ENCODE measurements around the gene HEBP1.

Gene HEBP1

DNA sequence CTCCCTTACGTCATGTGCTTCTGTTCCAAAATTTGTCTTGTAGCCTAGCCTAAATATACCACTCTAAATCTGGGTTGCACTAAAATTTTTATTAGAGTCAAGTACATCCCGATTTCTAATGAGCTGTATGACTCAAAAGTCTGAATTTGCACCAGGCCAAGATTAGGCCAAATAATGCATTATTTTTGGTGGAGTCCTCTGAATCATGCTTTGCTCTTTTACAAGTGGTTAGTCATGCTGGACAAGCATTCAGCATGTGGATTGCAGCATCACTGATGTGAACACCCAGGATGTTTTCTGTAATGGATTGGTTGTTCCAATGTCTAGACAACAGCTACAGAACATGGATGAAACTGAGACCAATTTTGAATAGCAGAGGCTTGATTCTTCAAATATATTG is 23.7 kb downstream of the HEBP1 start:
- DNase-seq (ENCODE audit: extremely low spot score) = no peak
- POLR2A ChIA-PET = no interaction called here
- CTCF ChIA-PET = interaction anchor here (0.7 to 2.7 kb wide), 4 partner anchors 10 to 61 kb away, joined by 3 to 7 read pairs (median 3); no protein-coding TSS in a partner anchor
- TF ChIP-seq ARNT (IDR thresholded peaks at IDR 0.05) (no peak), CTBP1 (IDR thresholded peaks at IDR 0.05; ENCODE audit: borderline replicate concordance) (no peak), SUZ12 (IDR thresholded peaks at IDR 0.05) (no peak), ELF4 (IDR thresholded peaks at IDR 0.05) (no peak), TARDBP (IDR thresholded peaks at IDR 0.05) (no peak), FOXM1 (IDR thresholded peaks at IDR 0.05; ENCODE audit: borderline replicate concordance) (no peak), SP1 (IDR thresholded peaks at IDR 0.05) (no peak), LEF1 (IDR thresholded peaks at IDR 0.05; ENCODE audit: borderline replicate concordance) (no peak), FOXK2 (IDR thresholded peaks at IDR 0.05) (no peak), HDGF (IDR thresholded peaks at IDR 0.05; ENCODE audit: borderline replicate concordance) (no peak), L3MBTL2 (conservative IDR thresholded peaks at IDR 0.05) (no peak), ZNF384 (IDR thresholded peaks at IDR 0.05) (no peak), FOXA1 (IDR thresholded peaks at IDR 0.05) (no peak), PKNOX1 (IDR thresholded peaks at IDR 0.05) (no peak), NFRKB (IDR thresholded peaks at IDR 0.05) (no peak), BHLHE40 (IDR thresholded peaks at IDR 0.05; ENCODE audit: borderline replicate concordance) (no peak)

DNA sequence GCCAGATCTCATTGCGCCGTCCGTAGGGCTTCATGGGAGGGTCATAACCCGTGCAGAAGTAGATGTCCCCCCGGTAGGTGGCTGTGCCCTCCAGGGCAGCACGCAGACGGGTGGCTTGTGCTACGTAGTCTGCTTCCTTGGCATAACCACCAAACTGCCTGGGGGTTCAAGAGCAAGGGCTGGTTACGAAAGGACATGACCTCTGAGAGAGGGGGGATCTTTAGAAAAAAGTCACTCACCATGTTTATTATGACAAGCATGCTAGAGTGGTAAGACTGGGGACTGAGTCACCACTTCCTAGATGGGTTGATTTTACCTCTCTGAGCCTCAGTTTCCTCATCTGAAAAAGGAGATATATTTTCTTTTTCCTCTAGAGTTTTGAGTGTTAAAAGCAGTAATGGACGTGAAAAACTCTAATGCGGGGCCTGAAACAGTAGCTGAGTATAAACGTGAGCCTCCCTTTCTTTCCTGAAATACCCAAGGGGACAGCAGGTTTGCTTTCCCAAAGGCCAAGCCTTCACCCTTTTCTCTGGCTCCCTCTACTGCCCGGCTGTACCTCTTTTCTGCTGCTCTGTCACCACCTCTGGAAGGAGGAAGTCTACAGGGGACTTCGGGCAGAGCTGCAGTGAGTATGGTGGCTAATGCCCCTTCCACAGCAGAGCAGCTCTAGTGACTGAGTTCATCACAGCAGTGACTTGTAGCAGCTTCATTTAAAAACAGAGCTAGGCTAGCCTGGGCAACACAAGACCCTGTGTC is 24.6 kb downstream of the HEBP1 start:
- TF ChIP-seq FOXM1 (IDR thresholded peaks at IDR 0.05; ENCODE audit: borderline replicate concordance) (no peak), FOXA1 (IDR thresholded peaks at IDR 0.05) (no peak), FOXK2 (IDR thresholded peaks at IDR 0.05) (no peak), TARDBP (IDR thresholded peaks at IDR 0.05) (no peak), BHLHE40 (IDR thresholded peaks at IDR 0.05; ENCODE audit: borderline replicate concordance) (no peak), SP1 (IDR thresholded peaks at IDR 0.05) (no peak), PKNOX1 (IDR thresholded peaks at IDR 0.05) (no peak), L3MBTL2 (conservative IDR thresholded peaks at IDR 0.05) (no peak), SUZ12 (IDR thresholded peaks at IDR 0.05) (no peak), ELF4 (IDR thresholded peaks at IDR 0.05) (no peak), ARNT (IDR thresholded peaks at IDR 0.05) (no peak), CTBP1 (IDR thresholded peaks at IDR 0.05; ENCODE audit: borderline replicate concordance) (no peak)
- CTCF ChIA-PET = interaction anchor here (0.7 to 2.7 kb wide), 4 partner anchors 11 to 60 kb away, joined by 3 to 7 read pairs (median 4); no protein-coding TSS in a partner anchor
- DNase-seq (ENCODE audit: extremely low spot score) = no peak
- POLR2A ChIA-PET = no interaction called here

DNA sequence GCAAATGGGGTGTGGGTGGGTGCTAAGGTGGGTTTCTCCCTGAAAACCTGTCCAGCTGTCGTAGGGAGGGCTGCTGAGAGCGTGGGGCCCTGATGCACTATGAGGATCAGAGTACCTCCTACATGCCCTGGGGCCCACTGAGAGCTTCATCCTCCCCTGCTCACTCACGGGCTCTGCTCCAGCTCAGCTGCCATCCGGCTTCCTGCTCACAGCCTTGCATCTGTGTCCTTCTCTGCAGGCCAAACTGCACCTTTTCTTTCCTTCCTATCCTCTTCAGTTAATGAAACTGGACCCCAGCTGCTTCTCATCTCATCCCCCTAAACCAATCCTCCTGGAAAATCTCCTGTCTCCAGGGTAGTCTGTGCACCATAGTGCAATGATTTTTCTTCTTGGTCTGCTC is 25.9 kb downstream of the HEBP1 start:
- no peak for DNase-seq (ENCODE audit: extremely low spot score)
- TF ChIP-seq LEF1 (IDR thresholded peaks at IDR 0.05; ENCODE audit: borderline replicate concordance) (no peak), FOXK2 (IDR thresholded peaks at IDR 0.05) (no peak)
- ChIA-PET CTCF (interaction anchor here (1.2 kb wide), 1 partner anchor 58 kb away, joined by 5 read pairs; no protein-coding TSS in a partner anchor), POLR2A (no interaction called here)

DNA sequence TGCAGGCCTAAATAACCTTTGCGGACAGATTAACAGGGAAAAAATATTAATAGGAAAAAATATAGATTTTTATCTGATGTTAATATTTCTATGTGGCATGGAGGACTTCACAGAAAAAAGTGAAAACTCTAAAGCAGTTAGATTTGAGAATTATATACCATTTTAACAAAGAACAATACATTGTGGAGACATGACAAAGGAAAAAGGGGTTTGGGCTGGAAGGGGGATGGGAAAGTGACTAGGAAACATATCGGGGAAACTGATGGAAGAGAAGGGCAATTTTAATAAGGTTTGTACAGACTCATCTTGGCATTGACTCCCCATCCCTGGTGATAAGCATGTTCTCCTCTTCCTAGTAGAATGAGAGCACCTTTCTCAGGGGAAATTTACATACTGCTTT is 27.0 kb downstream of the HEBP1 start:
- ChIA-PET POLR2A (no interaction called here), CTCF (no interaction called here)
- no peak for DNase-seq (ENCODE audit: extremely low spot score)
- TF ChIP-seq HDGF (IDR thresholded peaks at IDR 0.05; ENCODE audit: borderline replicate concordance) (no peak), PKNOX1 (IDR thresholded peaks at IDR 0.05) (no peak), ZNF384 (IDR thresholded peaks at IDR 0.05) (no peak), ARNT (IDR thresholded peaks at IDR 0.05) (no peak), FOXA1 (IDR thresholded peaks at IDR 0.05) (no peak), SUZ12 (IDR thresholded peaks at IDR 0.05) (no peak), FOXK2 (IDR thresholded peaks at IDR 0.05) (no peak)

DNA sequence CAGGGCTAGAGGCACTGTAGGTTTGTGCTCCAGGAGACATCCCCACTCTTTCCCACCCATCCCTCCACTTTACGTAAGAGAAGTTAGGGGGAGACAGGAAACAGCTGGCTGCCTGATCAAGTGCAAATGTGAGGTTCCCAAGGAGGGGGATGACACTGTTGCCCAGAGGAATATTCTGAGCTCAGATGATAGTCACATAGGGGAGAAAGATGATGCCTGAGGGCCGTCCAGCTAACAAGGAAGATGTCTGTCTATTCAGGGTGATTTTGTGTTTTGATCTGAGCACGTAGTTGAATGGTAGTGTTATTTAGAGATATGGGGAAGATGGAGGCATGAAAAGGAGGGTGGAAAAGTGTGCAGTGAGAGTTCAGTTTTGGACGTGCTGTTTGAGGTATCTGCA is 34.2 kb downstream of the HEBP1 start:
- DNase-seq (ENCODE audit: extremely low spot score) = no peak
- CTCF ChIA-PET = interaction anchor here (0.7 kb wide), 1 partner anchor 125 kb away, joined by 3 read pairs; no protein-coding TSS in a partner anchor
- TF ChIP-seq BHLHE40 (IDR thresholded peaks at IDR 0.05; ENCODE audit: borderline replicate concordance) = no peak
- no peak for TF ChIP-seq FOXK2 (IDR thresholded peaks at IDR 0.05)
- TF ChIP-seq FOXM1 (IDR thresholded peaks at IDR 0.05; ENCODE audit: borderline replicate concordance) = no peak
- no peak for TF ChIP-seq HDGF (IDR thresholded peaks at IDR 0.05; ENCODE audit: borderline replicate concordance)
- no peak for TF ChIP-seq CTBP1 (IDR thresholded peaks at IDR 0.05; ENCODE audit: borderline replicate concordance)
- TF ChIP-seq TARDBP (IDR thresholded peaks at IDR 0.05) = no peak
- POLR2A ChIA-PET = no interaction called here

DNA sequence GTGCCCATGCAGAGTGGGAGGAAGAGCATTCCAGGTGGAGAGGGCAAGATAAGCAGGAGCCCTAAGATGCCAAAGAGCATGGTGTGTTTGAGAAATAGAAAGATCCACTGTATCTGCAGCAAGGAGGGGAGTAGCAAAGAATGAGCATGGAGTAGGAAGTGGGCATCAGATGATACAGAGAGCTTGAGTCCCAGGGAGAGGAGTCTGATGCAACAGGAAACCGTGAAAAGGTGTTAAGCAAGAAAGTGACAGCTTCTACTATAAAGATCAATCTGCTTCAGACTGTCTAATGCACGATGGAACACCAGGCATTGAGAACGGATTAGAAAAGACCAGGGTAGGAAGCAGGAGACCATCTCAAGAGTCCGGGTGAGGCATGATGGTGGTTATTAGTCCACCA is 35.8 kb downstream of the HEBP1 start:
- POLR2A ChIA-PET = no interaction called here
- CTCF ChIA-PET = interaction anchor here (0.6 kb wide), 1 partner anchor 242 kb away, joined by 3 read pairs; no protein-coding TSS in a partner anchor
- TF ChIP-seq FOXA1 (IDR thresholded peaks at IDR 0.05) = no peak
- TF ChIP-seq CTBP1 (IDR thresholded peaks at IDR 0.05; ENCODE audit: borderline replicate concordance) = no peak
- TF ChIP-seq FOXK2 (IDR thresholded peaks at IDR 0.05) = no peak
- TF ChIP-seq ARNT (IDR thresholded peaks at IDR 0.05) = no peak
- no peak for TF ChIP-seq NFRKB (IDR thresholded peaks at IDR 0.05)
- no peak for TF ChIP-seq FOXM1 (IDR thresholded peaks at IDR 0.05; ENCODE audit: borderline replicate concordance)
- no peak for TF ChIP-seq TARDBP (IDR thresholded peaks at IDR 0.05)
- no peak for TF ChIP-seq PKNOX1 (IDR thresholded peaks at IDR 0.05)
- TF ChIP-seq BHLHE40 (IDR thresholded peaks at IDR 0.05; ENCODE audit: borderline replicate concordance) = no peak
- TF ChIP-seq ELF4 (IDR thresholded peaks at IDR 0.05) = no peak
- no peak for TF ChIP-seq SP1 (IDR thresholded peaks at IDR 0.05)
- no peak for TF ChIP-seq SUZ12 (IDR thresholded peaks at IDR 0.05)
- no peak for DNase-seq (ENCODE audit: extremely low spot score)
